GM13976 (cell line): ENCODE results near the gene SIRPB1.
"Not testable (repeated sequence)": the region's sequence is repeated elsewhere in the genome, so short reads cannot be mapped to it uniquely, and the experiment has no call there.

Experiments used
- DNase-seq: peaks from one replicate; pipeline ENCODE4 v3.0.0; 2012; ENCODE audit warnings: low spot score
- in situ Hi-C: fragments of 300-500 bp; cut with MboI; formaldehyde crosslinking; loops from one replicate; pipeline ENCODE4 v1.12.0; 2022; ENCODE audit warnings: low sequenced_read_pairs, mixed read lengths, inconsistent platforms; ENCODE audit not compliant: unreplicated experiment
- TF ChIP-seq, protein P1 (sequence below): IDR thresholded peaks from 2 replicates; pipeline ENCODE4 v1.5.1; 2012; ENCODE audit warnings: borderline replicate concordance, mild to moderate bottlenecking; ENCODE audit not compliant: insufficient read depth; ENCODE audit errors: extremely low read depth, missing control alignments, control extremely low read depth

Gene SIRPB1

DNA sequence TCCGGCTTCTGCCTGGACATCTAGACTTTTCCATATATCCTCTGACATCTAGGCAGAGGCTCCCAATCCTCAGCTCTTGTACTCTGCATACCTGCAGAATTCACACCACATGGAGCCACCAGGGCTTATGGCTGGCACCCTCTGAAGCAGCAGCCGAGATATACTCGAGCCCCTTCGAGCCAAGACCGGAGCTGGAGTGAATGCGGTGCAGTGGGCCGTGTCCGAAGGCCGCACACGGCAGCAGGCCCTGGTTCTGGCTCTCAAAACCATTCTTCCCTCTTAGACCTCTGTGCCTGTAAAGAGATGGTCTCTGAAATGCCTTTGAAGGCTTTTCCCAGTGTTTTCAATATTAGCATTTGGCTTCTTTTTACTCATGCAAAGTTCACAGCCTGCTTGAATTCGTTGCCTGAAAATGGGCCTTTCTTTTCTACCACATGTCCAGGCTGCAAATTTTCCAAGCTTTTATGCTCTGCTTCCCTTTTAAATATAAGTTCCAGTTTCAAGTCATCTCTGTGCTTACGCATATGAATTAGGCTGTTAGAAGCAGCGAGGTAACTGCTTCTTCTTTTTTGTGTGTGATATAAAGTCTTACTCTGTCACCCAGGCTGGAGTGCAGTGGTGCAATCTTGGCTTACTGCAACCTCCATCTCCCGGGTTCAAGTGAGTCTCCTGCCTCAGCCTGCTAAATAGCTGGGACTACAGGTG lies 3.8 kb upstream of the SIRPB1 start:
- TF ChIP-seq, protein P1, sequence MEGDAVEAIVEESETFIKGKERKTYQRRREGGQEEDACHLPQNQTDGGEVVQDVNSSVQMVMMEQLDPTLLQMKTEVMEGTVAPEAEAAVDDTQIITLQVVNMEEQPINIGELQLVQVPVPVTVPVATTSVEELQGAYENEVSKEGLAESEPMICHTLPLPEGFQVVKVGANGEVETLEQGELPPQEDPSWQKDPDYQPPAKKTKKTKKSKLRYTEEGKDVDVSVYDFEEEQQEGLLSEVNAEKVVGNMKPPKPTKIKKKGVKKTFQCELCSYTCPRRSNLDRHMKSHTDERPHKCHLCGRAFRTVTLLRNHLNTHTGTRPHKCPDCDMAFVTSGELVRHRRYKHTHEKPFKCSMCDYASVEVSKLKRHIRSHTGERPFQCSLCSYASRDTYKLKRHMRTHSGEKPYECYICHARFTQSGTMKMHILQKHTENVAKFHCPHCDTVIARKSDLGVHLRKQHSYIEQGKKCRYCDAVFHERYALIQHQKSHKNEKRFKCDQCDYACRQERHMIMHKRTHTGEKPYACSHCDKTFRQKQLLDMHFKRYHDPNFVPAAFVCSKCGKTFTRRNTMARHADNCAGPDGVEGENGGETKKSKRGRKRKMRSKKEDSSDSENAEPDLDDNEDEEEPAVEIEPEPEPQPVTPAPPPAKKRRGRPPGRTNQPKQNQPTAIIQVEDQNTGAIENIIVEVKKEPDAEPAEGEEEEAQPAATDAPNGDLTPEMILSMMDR, result no peak
- no peak for DNase-seq
- in situ Hi-C loops, result no loop called here

GRCh38 chr20:1622450-1622849 lies 2.6 kb upstream of the SIRPB1 start:
- TF ChIP-seq, protein P1, result no peak
- in situ Hi-C loops, result no loop called here
- no peak for DNase-seq

DNA sequence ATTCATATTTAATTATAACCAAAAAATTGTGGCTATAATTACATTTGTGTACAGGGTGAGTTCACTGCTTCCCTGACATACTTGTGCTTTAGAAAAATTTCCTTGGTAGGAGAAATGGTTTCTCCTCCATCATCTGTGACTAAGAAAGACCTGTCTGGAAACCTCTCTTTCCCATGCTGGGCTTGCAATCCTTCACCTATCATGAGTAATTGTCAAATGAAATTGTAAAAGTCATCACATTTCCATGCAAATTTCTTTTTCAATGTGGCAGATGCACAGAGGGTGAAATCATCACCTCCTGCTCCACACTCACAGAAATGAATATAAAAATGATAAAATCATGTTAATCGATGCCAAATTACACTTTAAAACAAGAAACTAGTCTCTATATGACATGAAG lies 1.5 kb upstream of the SIRPB1 start:
- DNase-seq, result no peak
- TF ChIP-seq, protein P1, result no peak
- in situ Hi-C loops, result no loop called here

DNA sequence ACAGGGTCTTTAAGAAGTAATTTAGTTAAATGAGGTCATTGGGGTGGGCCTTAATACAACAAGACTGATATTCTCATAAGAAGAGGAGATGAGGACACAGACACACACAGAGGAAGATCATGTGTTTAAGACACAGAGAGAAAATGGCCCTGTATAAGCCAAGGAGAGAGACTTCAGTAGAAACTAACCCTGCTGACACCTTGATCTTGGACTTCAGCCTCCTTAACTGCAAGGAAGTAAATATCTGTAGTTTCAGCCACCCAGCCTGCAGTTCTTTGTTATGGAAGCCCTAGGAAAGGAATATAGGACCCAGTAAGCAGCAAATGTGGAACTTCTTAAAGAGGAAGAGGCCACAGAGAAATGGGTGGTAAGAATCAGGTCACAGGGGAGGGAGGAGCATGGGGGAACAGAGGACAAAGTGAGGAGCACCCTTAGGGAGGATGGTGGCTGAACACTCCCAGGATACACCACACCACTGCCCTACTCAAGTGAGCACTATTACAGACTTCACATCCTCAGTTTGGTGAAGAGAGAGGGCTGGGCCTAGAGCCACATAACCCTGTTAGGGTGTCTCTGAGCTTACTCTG lies 762 bp downstream of the SIRPB1 start:
- TF ChIP-seq, protein P1, result no peak
- DNase-seq, result no peak
- in situ Hi-C loops, result no loop called here

DNA sequence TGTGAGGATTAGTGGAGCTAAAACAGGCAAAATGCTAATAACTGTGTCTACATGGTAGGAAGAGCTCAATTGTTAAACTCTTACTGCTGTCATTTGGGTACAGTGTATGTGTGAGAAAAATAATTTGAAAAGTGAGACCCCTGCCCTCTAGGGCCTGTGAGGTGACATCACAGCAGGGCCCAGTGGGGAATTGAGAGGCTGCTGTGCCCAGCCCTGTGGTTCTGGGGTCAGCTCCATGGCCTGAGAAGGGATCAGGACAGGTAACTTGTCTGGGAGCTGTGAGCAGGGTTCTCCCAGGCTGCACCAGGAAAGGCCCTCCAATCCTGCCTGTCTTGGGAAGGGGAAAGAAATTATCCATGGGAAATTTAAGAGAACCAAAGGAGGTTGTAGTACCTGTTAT lies 1.3 kb downstream of the SIRPB1 start:
- TF ChIP-seq, protein P1, result no peak
- in situ Hi-C loops, result no loop called here
- no peak for DNase-seq

GRCh38 chr20:1616858-1617434 lies 2.9 kb downstream of the SIRPB1 start:
- no peak for DNase-seq
- in situ Hi-C loops, result no loop called here
- TF ChIP-seq, protein P1, result no peak

DNA sequence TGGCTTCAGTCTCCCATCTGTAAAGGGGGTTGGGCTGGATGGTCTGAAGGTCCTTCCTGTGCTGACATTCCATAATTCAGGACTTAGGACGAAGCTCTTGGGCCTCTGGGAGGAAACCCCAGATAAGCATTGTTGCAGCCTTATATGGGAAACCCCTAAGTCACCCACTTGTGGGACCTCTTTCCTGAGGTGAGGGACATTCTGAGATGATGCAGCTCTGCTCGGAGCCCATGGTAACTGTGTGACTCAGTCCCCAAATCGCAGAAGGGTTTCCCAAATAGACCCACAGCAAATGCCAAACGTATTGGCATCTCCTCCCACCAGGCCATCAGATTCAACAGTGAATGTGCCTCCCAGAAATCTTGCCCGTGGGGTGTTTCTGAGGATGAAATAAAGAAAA lies 9.4 kb downstream of the SIRPB1 start:
- DNase-seq, in situ Hi-C loops: not testable (repeated sequence)

- DNase-seq, in situ Hi-C loops: not testable (repeated sequence)
These were observed 11.0 kb downstream of the SIRPB1 start for GRCh38 chr20:1608678-1609347.
